GM12864 (cell line): ENCODE data around the gene ANKDD1A.
A peak's percentile ranks its signal among the peaks of the same experiment; 100 is the strongest.

Experiments
- DNase-seq: peaks from one replicate; pipeline ENCODE4 v3.0.0-alpha.2; 2011; ENCODE audit warnings: low read depth
- H3K4me3 ChIP-seq: 2 replicates; pipeline ENCODE4 v1.5.1; 2011; ENCODE audit warnings: mild to moderate bottlenecking, low read depth, low read length, control low read depth
- CTCF ChIP-seq: IDR thresholded peaks from 2 replicates; pipeline ENCODE4 v1.5.1; 2011; ENCODE audit warnings: low read depth, mild to moderate bottlenecking, moderate library complexity, low read length, control low read depth, inconsistent platforms; ENCODE audit errors: missing control alignments

ANKDD1A gene

GRCh38 chr15:64911311-64912186, at the start of gene ANKDD1A:
Gene ANKDD1A (plus strand): TSS chr15:64911902. CDS start chr15:64911931, 29 bp downstream.
- no peak for DNase-seq
- no peak for TF ChIP-seq CTCF
- peak within 1 kb of the TSS; percentile 65 for H3K4me3 ChIP-seq

GRCh38 chr15:64861960-64862359, 49.7 kb upstream of the ANKDD1A start:
- TF ChIP-seq CTCF = no peak
- DNase-seq = no peak
- no peak overlapping the region for H3K4me3 ChIP-seq

- no peak for TF ChIP-seq CTCF
- H3K4me3 ChIP-seq = no peak overlapping the region
- no peak for DNase-seq
Observed at GRCh38 chr15:64862408-64862807, 49.3 kb upstream of the ANKDD1A start.

GRCh38 chr15:64864068-64864467, 47.6 kb upstream of the ANKDD1A start:
- TF ChIP-seq CTCF = no peak
- DNase-seq = no peak
- H3K4me3 ChIP-seq = no peak overlapping the region

GRCh38 chr15:64865126-64865997, 46.3 kb upstream of the ANKDD1A start:
- H3K4me3 ChIP-seq = no peak overlapping the region
- no peak for DNase-seq
- no peak for TF ChIP-seq CTCF

GRCh38 chr15:64865998-64866520, 45.6 kb upstream of the ANKDD1A start:
- H3K4me3 ChIP-seq = no peak overlapping the region
- no peak for TF ChIP-seq CTCF
- DNase-seq = no peak
